GM12891 (cell line): Measurements from ENCODE around the gene GSAP.

Experiments
- POLR2A ChIP-seq: IDR thresholded peaks from 2 replicates; pipeline ENCODE4 v1.6.1; 2011; ENCODE audit warnings: low read depth, low read length, control low read depth
- POLR2AphosphoS5 ChIP-seq: IDR thresholded peaks from 2 replicates; pipeline ENCODE4 v1.6.1; 2011; ENCODE audit warnings: low read depth, low read length, control low read depth
- POU2F2 ChIP-seq: IDR thresholded peaks from 2 replicates; pipeline ENCODE4 v1.6.1; 2011; ENCODE audit warnings: low read depth, mild to moderate bottlenecking, control low read depth, low read length, moderate library complexity

- no peak for TF ChIP-seq POLR2A
- no peak for TF ChIP-seq POU2F2
- no peak for TF ChIP-seq POLR2AphosphoS5
Observed at GRCh38 chr7:77386165-77386822, 29.9 kb downstream of the GSAP start.
